Measurements from ENCODE around the gene METTL5. TPM values are rescaled to one million over a fixed set of nuclear protein-coding genes. Genes with fewer than 3 reads are reported as not detected.
"Not testable (repeated sequence)": the region's sequence is repeated elsewhere in the genome, so short reads cannot be mapped to it uniquely, and the experiment has no call there.

The METTL5 gene
- total RNA-seq, 1 experiment from 2014 or later: 94.7 TPM

DNA sequence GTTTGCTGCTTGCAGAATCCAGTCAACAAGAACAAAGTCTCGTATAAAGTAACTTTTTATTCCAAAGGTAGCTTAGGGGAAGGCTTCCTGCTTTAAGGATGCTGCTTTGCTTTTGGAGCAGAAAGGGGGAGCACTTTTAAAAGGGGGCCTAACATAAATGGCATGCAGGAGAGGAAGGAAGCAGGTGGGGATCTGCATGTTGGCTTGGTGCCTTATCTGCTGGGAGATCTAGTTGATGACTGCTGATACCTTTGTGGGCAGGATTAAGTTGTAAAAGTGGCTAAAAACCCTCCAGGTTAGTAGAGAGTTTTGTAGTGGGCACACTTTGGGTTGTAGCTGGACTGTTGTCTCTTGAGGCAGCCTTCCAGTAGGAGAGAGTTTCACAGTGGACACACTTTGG lies 25.0 kb upstream of the METTL5 start:
- no peak for DNase-seq
- Histone ChIP-seq H3K4me2 (ENCODE audit: insufficient read depth, insufficient read length, low read length) (no peak overlapping the region), H3K4ac (ENCODE audit: low read depth, low read length) (no peak overlapping the region), H4K8ac (replicated peaks; ENCODE audit: insufficient read length, low read depth, low read length) (no peak overlapping the region), H2BK20ac (ENCODE audit: low read depth, low read length, poor library complexity, severe bottlenecking) (no peak overlapping the region), H4K20me1 (ENCODE audit: control insufficient read depth, insufficient read depth, insufficient read length) (no peaks in the 10 kb centered on the region), H4K91ac (ENCODE audit: insufficient read length, low read depth, low read length) (no peak overlapping the region), H3K23ac (ENCODE audit: insufficient read length, low read depth, low read length) (no peak overlapping the region), H4K5ac (ENCODE audit: insufficient read length, low read depth, low read length) (no peak overlapping the region), H3K9me3 (ENCODE audit: control insufficient read depth, low read depth, low read length) (no peaks in the 10 kb centered on the region), H3K14ac (ENCODE audit: insufficient read depth, low read length) (no peak overlapping the region), H3K18ac (ENCODE audit: insufficient read length, low read depth, low read length) (no peak overlapping the region), H3K27ac (ENCODE audit: insufficient read length, low read depth, low read length) (no peak overlapping the region), H3K79me2 (ENCODE audit: insufficient read depth, low read length) (peaks cover 3% of the 10 kb centered on the region; the same call in 1 of the 2 replicates), H2BK5ac (ENCODE audit: insufficient read length, low read length) (no peak overlapping the region), H2BK15ac (ENCODE audit: low read depth, low read length) (no peak overlapping the region), H2AFZ (ENCODE audit: low read length) (no peak overlapping the region), H3T11ph (ENCODE audit: low read length) (no peak overlapping the region), H3K27me3 (ENCODE audit: insufficient read depth, low read length) (no peaks in the 10 kb centered on the region), H3K79me1 (ENCODE audit: insufficient read depth, low read depth, low read length, poor library complexity, severe bottlenecking) (peaks cover 3% of the 10 kb centered on the region), H3K23me2 (ENCODE audit: insufficient read length, low read depth, low read length, poor library complexity, severe bottlenecking) (no peaks in the 10 kb centered on the region), H3K4me1 (ENCODE audit: insufficient read depth, low read length) (no peaks in the 10 kb centered on the region), H2BK120ac (ENCODE audit: low read depth, low read length, poor library complexity, severe bottlenecking) (no peak overlapping the region), H2BK12ac (ENCODE audit: insufficient read length, low read depth, low read length) (no peak overlapping the region), H3K56ac (ENCODE audit: insufficient read length, low read depth, low read length) (no peak overlapping the region), H2AK5ac (ENCODE audit: insufficient read length, low read length) (no peak overlapping the region), H3K9ac (ENCODE audit: extremely low read depth, insufficient read length, low read length) (no peak overlapping the region)
- peaks cover 4 to 5% of the 10 kb centered on the region in 2 experiments; a peak in 3 of 4 replicates for H3K4me1 Mint-ChIP-seq
- peaks cover 0 to 2% of the 10 kb centered on the region in 2 experiments; a peak in 1 of 5 replicates for H3K9me3 Mint-ChIP-seq
- no CpG with 5 or more reads among the region's 1 CpG for WGBS (ENCODE audit: extremely low coverage, insufficient read length, low lambda C conversion rate)
- H3K4me3 Mint-ChIP-seq: no peak overlapping the region
- H3K27ac Mint-ChIP-seq: peak overlapping the region in 1 of 3 experiments; percentile 32; a peak in 2 of 7 replicates
- TF ChIP-seq, protein P1, sequence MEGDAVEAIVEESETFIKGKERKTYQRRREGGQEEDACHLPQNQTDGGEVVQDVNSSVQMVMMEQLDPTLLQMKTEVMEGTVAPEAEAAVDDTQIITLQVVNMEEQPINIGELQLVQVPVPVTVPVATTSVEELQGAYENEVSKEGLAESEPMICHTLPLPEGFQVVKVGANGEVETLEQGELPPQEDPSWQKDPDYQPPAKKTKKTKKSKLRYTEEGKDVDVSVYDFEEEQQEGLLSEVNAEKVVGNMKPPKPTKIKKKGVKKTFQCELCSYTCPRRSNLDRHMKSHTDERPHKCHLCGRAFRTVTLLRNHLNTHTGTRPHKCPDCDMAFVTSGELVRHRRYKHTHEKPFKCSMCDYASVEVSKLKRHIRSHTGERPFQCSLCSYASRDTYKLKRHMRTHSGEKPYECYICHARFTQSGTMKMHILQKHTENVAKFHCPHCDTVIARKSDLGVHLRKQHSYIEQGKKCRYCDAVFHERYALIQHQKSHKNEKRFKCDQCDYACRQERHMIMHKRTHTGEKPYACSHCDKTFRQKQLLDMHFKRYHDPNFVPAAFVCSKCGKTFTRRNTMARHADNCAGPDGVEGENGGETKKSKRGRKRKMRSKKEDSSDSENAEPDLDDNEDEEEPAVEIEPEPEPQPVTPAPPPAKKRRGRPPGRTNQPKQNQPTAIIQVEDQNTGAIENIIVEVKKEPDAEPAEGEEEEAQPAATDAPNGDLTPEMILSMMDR (conservative IDR thresholded peaks at IDR 0.05): no peak
- peaks cover 8 to 20% (median 10%) of the 10 kb centered on the region in 3 experiments; a peak in 5 of 7 replicates for H3K36me3 Mint-ChIP-seq (ENCODE audit: insufficient read depth in 1 of 3, low read depth in 3 of 3)
- H3K27me3 Mint-ChIP-seq (ENCODE audit: low read depth): no peaks in the 10 kb centered on the region; the same call in 1 of the 2 replicates

DNA sequence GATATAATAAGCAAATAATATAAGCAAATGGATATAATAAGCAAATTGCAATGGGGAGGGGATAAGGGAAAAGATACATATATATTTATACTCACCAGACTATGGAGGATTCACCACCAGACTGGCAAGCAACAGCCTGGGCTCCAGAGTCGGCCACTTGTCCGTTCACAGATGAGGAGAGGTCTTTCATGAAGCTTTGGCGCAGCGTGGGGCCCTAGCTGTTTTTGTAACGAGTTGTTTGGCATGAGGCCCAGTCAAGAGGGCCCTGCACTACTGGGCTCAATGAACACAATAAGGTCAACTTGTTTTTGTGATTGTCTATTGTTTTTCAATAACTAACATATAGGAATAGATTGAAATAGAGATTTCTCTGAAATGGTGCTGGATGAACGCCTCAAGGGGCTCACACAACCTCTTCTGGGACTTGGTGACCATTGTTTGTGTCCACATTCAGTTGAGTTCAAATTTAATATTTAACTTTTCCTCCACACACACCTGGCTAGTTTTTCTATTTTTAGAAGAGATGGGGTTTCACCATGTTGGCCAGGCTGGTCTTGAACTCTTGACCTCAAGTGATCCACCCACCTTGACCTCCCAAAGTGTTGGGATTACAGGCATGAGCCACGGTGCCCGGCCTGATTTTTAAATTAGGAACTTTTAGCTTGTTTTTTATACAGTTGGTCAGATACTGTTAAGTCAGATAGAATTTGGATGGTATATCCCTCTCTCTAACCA lies 24.4 kb upstream of the METTL5 start:
- H3T11ph ChIP-seq (ENCODE audit: low read length); H4K20me1 ChIP-seq (ENCODE audit: control insufficient read depth, insufficient read depth, insufficient read length); H3K23me2 ChIP-seq (ENCODE audit: insufficient read length, low read depth, low read length, poor library complexity, severe bottlenecking); H2BK15ac ChIP-seq (ENCODE audit: low read depth, low read length); H3K4me2 ChIP-seq (ENCODE audit: insufficient read depth, insufficient read length, low read length); H4K8ac ChIP-seq (replicated peaks; ENCODE audit: insufficient read length, low read depth, low read length); H3K27me3 Mint-ChIP-seq (ENCODE audit: low read depth); H3K14ac ChIP-seq (ENCODE audit: insufficient read depth, low read length); H3K9me3 Mint-ChIP-seq; H2BK120ac ChIP-seq (ENCODE audit: low read depth, low read length, poor library complexity, severe bottlenecking); H3K4me1 ChIP-seq (ENCODE audit: insufficient read depth, low read length); H3K56ac ChIP-seq (ENCODE audit: insufficient read length, low read depth, low read length); H3K4me3 Mint-ChIP-seq; H3K27me3 ChIP-seq (ENCODE audit: insufficient read depth, low read length); H3K9ac ChIP-seq (ENCODE audit: extremely low read depth, insufficient read length, low read length); H2AFZ ChIP-seq (ENCODE audit: low read length); H3K4me1 Mint-ChIP-seq; H3K27ac Mint-ChIP-seq; H2BK20ac ChIP-seq (ENCODE audit: low read depth, low read length, poor library complexity, severe bottlenecking); H3K27ac ChIP-seq (ENCODE audit: insufficient read length, low read depth, low read length); H3K9me3 ChIP-seq (ENCODE audit: control insufficient read depth, low read depth, low read length); H3K79me2 ChIP-seq (ENCODE audit: insufficient read depth, low read length); H2BK12ac ChIP-seq (ENCODE audit: insufficient read length, low read depth, low read length); H2BK5ac ChIP-seq (ENCODE audit: insufficient read length, low read length); H4K5ac ChIP-seq (ENCODE audit: insufficient read length, low read depth, low read length); H3K18ac ChIP-seq (ENCODE audit: insufficient read length, low read depth, low read length); H3K4ac ChIP-seq (ENCODE audit: low read depth, low read length); H2AK5ac ChIP-seq (ENCODE audit: insufficient read length, low read length); DNase-seq; H3K79me1 ChIP-seq (ENCODE audit: insufficient read depth, low read depth, low read length, poor library complexity, severe bottlenecking); H3K23ac ChIP-seq (ENCODE audit: insufficient read length, low read depth, low read length); H4K91ac ChIP-seq (ENCODE audit: insufficient read length, low read depth, low read length): not testable (repeated sequence)
- H3K36me3 Mint-ChIP-seq (ENCODE audit: insufficient read depth in 1 of 3, low read depth in 3 of 3): peaks cover 8 to 20% (median 10%) of the 10 kb centered on the region in 3 experiments; a peak in 5 of 7 replicates
- WGBS (ENCODE audit: extremely low coverage, insufficient read length, low lambda C conversion rate): no CpG with 5 or more reads among the region's 8 CpGs

Data from H9 (cell line).